Stimulated activated CD4-positive, alpha-beta T cell treated with anti-CD3 and anti-CD28 coated beads, Interleukin-1b, Interleukin-23, amount 100 ng/mL, for 1 hour (primary cell): ENCODE results near the gene PLK2.

Experiments
- DNase-seq, 2 donors: peaks; one replicate each; pipeline ENCODE4 v3.0.0-alpha.2; 2020; ENCODE audit warnings: low read depth in 2 of 2

Gene PLK2

DNA sequence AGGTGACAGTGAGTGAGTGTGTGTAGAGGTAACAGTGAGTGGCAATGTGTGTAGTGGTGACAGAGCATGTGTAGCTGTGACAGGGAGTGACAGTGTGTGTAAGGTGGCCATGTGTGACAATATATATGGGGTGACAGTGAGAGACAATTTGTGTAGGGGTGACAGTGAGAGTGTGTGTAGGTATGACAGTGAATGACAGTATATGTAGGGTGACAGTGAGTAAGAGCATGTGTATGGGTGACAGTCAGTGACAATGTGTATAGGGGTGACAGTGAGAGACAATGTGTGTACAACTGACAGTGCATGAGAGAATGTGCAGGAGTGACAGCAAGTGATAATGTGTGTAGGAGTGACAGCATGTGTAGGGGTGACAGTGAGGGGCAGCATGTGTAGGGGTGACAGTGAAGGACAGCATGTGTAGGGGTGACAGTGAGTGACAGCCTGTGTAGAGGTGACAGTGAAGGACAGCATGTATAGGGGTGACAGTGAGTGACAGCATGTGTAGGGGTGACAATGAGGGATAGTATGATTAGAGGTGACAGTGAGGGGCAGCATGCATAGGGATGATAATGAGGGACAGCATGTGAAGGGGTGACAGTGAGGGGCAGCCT lies 21.3 kb upstream of the PLK2 start:
- DNase-seq: no peak

DNA sequence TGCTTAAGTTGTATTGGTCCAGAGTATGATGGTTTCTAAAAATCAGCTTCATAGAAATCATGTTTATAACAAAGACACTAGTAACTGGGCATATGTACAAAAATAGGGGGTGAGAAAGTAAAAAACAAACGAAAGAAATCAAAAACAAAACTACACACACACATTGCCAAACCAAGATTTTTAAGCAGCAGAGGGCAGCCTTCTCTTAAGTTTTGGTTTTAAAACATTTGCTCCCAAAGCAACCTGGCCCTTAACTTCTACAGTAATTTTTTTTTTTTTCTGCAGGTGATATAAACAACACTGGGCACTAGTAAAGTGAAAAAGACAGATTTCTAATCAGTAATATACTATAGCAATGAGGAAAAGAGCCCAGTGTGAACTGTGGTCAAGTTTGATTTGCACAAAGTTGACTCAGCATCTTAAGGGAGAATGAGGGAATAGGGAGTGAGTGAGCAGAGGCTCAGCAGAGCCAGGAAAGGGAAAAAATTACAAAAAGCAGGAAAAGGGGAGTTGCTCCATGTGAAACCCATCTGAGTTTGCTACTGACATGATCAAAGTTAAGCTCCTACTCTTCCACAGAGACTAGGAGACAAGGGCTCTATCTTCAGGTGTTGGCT lies 18.0 kb upstream of the PLK2 start:
- DNase-seq: no peak

DNA sequence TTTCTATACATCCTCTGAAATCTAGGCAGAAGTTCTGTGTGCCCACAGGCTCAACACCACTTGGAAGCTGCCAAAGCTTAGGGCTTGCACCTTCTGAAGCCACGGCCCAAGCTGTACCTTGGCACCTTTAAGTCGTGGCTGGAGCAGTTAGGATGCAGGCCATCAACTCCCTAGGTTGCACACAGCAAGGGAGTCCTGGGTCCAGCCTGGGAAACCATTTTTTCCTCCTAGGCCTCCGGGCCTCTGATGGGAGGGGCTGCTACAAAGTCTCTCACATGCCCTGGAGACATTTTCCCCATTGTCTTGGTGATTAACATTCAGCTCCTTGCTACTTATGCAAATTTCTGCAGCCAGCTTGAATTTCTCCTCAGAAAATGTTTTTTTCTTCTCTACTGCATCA lies 15.5 kb upstream of the PLK2 start:
- DNase-seq: no peak

GRCh38 chr5:58469896-58470295 lies 10.0 kb upstream of the PLK2 start:
- DNase-seq: no peak

DNA sequence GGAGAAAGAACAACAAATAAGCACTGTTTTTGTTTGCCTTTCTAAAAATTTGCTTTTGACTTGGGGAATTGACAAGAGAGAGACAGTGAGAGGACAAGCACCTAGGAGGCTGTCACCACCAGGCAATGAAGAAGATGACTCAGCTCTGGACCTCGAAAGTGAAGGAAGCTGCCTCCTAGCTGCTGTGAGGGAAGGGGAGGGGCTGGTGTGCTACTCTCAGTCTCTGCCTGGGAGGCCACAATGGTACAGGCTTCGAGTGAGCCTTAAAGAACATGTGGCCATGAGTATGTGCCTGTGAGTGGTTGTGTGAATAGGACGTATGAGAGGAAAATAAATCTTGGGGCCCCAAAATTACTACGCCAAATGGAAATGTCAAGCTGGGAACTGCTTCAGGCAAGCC lies 7.1 kb upstream of the PLK2 start:
- DNase-seq: no peak

- DNase-seq: peak in 1 of 2 donors; percentile 4
Observed at GRCh38 chr5:58462623-58463230, 2.8 kb upstream of the PLK2 start.

- DNase-seq: no peak
Observed at GRCh38 chr5:58462154-58462553, 2.3 kb upstream of the PLK2 start.

GRCh38 chr5:58460732-58461286 lies 923 bp upstream of the PLK2 start:
- peak; percentile 75 to 92 for DNase-seq

DNA sequence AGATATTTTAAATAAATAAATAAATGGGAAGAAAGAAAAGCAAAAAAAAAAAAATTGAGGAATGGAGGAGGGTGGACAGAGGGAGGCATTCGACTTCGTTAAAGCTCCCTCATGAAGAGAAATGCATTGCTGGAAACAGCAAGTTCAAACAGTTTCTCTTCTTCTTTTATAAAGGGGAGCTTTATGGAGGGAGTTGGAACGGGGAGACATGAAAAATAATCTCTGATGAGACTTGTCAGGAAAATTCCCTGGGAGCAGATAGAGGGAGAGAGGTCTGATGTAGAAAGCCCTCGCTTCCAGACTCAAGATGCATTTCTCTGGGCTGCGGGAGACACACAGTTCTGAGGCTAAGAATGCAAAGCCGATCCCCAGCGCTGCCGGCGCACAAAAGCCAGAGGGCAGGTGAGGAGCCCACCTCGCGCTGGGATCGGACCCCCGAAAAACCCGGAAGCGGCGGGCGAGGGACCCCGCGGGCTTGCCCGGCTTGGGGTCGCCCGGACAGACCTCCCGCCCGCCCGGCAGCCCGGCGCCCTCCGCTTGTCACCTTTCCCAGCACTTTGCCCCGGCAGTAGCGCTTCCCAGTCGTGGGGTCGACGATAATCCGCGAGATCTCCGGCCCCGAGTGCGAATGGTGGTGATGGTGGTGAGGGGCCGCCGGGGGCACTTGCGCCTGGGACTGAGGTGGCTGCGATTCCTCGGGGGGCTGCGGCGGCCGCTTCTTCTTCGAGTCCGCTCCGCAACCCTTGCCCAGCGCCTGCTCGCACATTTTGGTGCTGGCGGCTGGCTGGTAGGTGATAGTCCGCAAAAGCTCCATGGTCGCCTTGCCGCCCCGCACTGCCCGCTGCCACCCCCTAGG lies 512 bp downstream of the PLK2 start:
- no peak for DNase-seq

- no peak for DNase-seq
Observed at GRCh38 chr5:58458743-58459145, 1.1 kb downstream of the PLK2 start.

GRCh38 chr5:58458141-58458742 lies 1.6 kb downstream of the PLK2 start:
- no peak for DNase-seq

GRCh38 chr5:58457050-58457449 lies 2.8 kb downstream of the PLK2 start:
- DNase-seq: no peak

DNA sequence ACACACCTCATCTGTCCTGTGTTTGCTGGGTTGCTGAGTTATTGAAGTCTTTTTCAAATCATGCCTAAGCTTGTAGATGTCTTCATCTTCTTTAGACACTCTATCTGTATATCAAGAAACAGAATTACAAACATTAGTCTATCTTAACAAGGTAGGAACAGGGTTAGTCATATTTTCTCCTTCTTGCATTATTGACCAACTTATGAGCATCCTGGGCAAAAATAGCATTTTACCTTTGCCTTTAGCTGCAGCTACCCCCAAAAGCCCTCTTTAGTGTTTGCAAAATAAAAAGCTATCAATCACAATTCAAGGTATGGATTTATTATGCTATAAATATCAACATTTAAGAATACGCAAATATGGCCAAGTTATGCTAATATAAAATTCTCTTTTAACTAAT lies 3.4 kb downstream of the PLK2 start:
- DNase-seq: no peak

- DNase-seq: no peak
Observed at GRCh38 chr5:58456026-58456425, 3.9 kb downstream of the PLK2 start.

DNA sequence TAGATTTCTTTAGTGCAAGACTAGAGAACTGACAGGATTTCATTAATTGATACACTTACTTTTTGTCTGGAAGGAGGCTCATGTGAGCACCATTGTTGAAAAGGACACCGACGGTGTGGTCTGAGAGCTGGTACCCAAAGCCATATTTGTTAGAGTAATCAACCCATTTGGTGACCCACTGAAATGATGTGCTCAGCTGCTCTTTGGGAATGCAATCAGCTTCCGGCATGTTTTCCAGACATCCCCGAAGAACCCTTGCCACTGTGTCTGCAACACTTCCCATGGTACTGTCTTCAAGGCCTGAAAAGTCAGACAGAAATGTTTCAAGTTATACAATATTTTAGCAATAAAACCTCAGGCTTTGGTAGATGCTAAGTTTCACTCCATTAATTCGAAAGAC lies 4.4 kb downstream of the PLK2 start:
- DNase-seq: no peak

- no peak for DNase-seq
Observed at GRCh38 chr5:58455066-58455465, 4.8 kb downstream of the PLK2 start.

DNA sequence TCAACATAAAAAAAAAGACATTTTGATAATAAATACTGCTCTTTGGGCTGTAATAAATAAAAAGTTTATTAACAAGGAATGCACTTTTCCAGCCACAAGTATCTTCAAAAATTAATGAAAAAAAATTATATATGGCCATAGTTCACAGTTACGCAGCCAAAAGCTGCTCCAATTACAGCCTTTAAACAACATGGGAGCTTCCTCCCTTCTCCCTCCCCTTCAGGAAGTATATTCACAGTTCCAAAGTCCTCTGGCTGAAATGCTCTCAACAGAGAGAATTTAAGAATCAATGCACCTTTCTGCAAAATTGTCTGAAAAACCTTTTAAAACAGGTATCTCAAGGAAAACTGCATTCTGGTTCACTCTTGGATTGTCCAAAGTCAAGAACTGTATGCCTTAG lies 5.9 kb downstream of the PLK2 start:
- DNase-seq: no peak

- no peak for DNase-seq
Observed at GRCh38 chr5:58453306-58453705, 6.6 kb downstream of the PLK2 start.

GRCh38 chr5:58452566-58453258 lies 7.2 kb downstream of the PLK2 start:
- DNase-seq: no peak

DNA sequence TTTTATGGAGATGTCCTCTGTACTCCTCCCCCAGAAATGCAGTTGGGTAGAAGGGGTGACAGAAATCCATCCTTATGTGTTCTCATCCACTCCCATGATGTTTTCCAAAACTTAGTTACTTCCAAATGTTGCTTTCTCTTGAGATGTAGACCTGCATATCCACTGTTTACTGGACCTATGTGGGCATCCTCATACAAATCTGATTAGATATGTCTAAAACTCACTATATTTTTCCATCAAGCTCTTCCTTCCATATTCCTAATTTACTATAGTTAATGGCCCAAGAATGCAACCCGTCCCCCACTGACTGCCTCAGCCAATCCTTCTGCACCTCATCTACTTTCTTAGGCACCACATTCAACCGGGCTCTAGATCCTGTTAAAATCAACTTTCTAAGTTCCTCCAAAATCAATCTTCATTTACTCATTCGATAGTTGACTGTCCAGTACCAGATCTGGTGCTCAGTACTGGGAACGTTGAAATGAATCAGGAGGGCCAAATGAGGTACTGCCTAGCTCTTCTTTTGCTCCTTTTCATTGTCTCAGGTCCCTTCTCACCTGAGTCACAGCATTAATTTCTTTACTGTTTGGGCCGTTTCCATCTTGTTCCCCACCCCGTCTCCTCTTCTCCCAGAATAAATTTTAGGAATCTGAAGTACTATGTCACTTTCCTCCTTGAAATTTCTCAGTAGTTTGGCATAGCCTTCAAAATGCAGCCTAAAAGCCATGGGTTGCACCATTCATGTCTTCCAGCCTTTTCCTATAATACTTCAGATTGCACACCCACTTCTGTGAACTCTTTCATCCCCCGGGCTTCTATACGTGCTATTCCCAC lies 7.9 kb downstream of the PLK2 start:
- no peak for DNase-seq
